Lower lobe of right lung (tissue), 2 donors: ENCODE data around the gene ZDHHC12. TPM values are rescaled to one million over a fixed set of nuclear protein-coding genes. Genes with fewer than 3 reads are reported as not detected.

Experiments used
- ATAC-seq, 2 donors: fragments of 200-7000 bp; cut with Tn5 transposase; one replicate each; pipeline ENCODE4 v1.9.1; 2020 to 2022; ENCODE audit warnings: mild to moderate bottlenecking in 2 of 2, moderate library complexity in 2 of 2
- DNase-seq: peaks from one replicate; pipeline ENCODE4 v3.0.0-alpha.2; 2020
- H3K27ac ChIP-seq: fragments of 200-600 bp; one replicate; pipeline ENCODE4 v1.8.0; 2022
- H3K27me3 ChIP-seq: fragments of 200-600 bp; one replicate; pipeline ENCODE4 v1.8.0; 2022; ENCODE audit warnings: low read depth
- H3K36me3 ChIP-seq: fragments of 200-600 bp; one replicate; pipeline ENCODE4 v1.8.0; 2022; ENCODE audit warnings: mild to moderate bottlenecking
- H3K4me1 ChIP-seq: fragments of 200-600 bp; one replicate; pipeline ENCODE4 v1.8.0; 2022
- H3K4me3 ChIP-seq: fragments of 200-600 bp; one replicate; pipeline ENCODE4 v1.8.0; 2022; ENCODE audit warnings: mild to moderate bottlenecking
- H3K9me3 ChIP-seq: fragments of 200-600 bp; one replicate; pipeline ENCODE4 v1.8.0; 2022
- CTCF ChIP-seq: fragments of 200-600 bp; IDR thresholded peaks from one replicate; pipeline ENCODE4 v1.8.0; 2022; ENCODE audit warnings: antibody characterized with exemption, mild to moderate bottlenecking
- intact Hi-C: fragments of 100-400 bp; cut with DNase I; formaldehyde crosslinking; loops from one replicate; pipeline ENCODE4 v1.11.0; 2022
- total RNA-seq: library from RNA; stranded (reverse); fragmentation: NEBNext Ultra II Directional; extraction: Animal tissue kit (Norgen Biotek cat#: 25700); gene quantifications from one replicate; pipeline ENCODE4 v1.2.1, GENCODE V29; 2021
- donor health status: DM: no; HTN: yes; CAD: no; lungs with severe emphysema.

Gene ZDHHC12
- total RNA-seq, 1 donor from 2014 or later = 29.4 TPM

- peak; percentile 93 to 95 for ATAC-seq
- intact Hi-C loops = no loop called here
- peaks cover 61% of the 10 kb centered on the region for H3K4me1 ChIP-seq
Observed at GRCh38 chr9:128688501-128689292, 35.2 kb downstream of the ZDHHC12 start, which contains the start of gene SET. TSS of gene SET (plus strand) at chr9:128689222. CDS start at chr9:128689583, 361 bp downstream.

GRCh38 chr9:128687453-128687852 is 36.5 kb downstream of the ZDHHC12 start:
- Histone ChIP-seq H3K4me1 (peaks cover 74% of the 10 kb centered on the region), H3K4me3 (no peak overlapping the region), H3K9me3 (no peaks in the 10 kb centered on the region), H3K27ac (peak overlapping the region; percentile 96), H3K36me3 (peaks cover 15% of the 10 kb centered on the region), H3K27me3 (no peaks in the 10 kb centered on the region)
- intact Hi-C loops = no loop called here
- DNase-seq (no peak), ATAC-seq (no peak)
- TF ChIP-seq CTCF = no peak

More at GRCh38 chr9:128688501-128689292, 35.2 kb downstream of the ZDHHC12 start, which contains the start of gene SET:
- no peak for TF ChIP-seq CTCF
- Histone ChIP-seq H3K36me3 (peaks cover 28% of the 10 kb centered on the region), H3K27me3 (no peaks in the 10 kb centered on the region), H3K27ac (peak within 1 kb of the TSS; percentile 96), H3K4me3 (peak within 1 kb of the TSS; percentile 78), H3K9me3 (no peaks in the 10 kb centered on the region)
- DNase-seq = peak; percentile 97

GRCh38 chr9:128685636-128686489 is 38.1 kb downstream of the ZDHHC12 start:
- ATAC-seq (no peak), DNase-seq (peak; percentile 57)
- no peaks in the 10 kb centered on the region for H3K36me3 ChIP-seq
- H3K4me1 ChIP-seq = peaks cover 63% of the 10 kb centered on the region
- no peaks in the 10 kb centered on the region for H3K27me3 ChIP-seq
- intact Hi-C loops = no loop called here
- no peaks in the 10 kb centered on the region for H3K9me3 ChIP-seq
- H3K27ac ChIP-seq = peak overlapping the region; percentile 89
- no peak for TF ChIP-seq CTCF
- H3K4me3 ChIP-seq = peak overlapping the region; percentile 41

- Histone ChIP-seq H3K27me3 (no peaks in the 10 kb centered on the region), H3K9me3 (no peaks in the 10 kb centered on the region), H3K36me3 (no peaks in the 10 kb centered on the region), H3K4me1 (peaks cover 57% of the 10 kb centered on the region), H3K4me3 (peak overlapping the region; percentile 79), H3K27ac (peak overlapping the region; percentile 89)
- intact Hi-C loops = no loop called here
- no peak for TF ChIP-seq CTCF
- peak; percentile 91 for DNase-seq
- peak; percentile 81 to 87 for ATAC-seq
Observed at GRCh38 chr9:128684325-128685199, 39.4 kb downstream of the ZDHHC12 start.

GRCh38 chr9:128684065-128684324 is 39.9 kb downstream of the ZDHHC12 start:
- Histone ChIP-seq H3K36me3 (no peaks in the 10 kb centered on the region), H3K27ac (peak overlapping the region; percentile 89), H3K4me1 (peaks cover 57% of the 10 kb centered on the region), H3K27me3 (no peaks in the 10 kb centered on the region), H3K4me3 (peak overlapping the region; percentile 79), H3K9me3 (no peaks in the 10 kb centered on the region)
- intact Hi-C loops = no loop called here
- no peak for DNase-seq
- peak in 1 of 2 donors; percentile 1 for ATAC-seq
- TF ChIP-seq CTCF = no peak
